Lung (tissue), 12 donors: ENCODE results near the gene ZNF768. TPM values are rescaled to one million over a fixed set of nuclear protein-coding genes. Genes with fewer than 3 reads are reported as not detected.

Source experiments
- ATAC-seq: fragments of 200-7000 bp; cut with Tn5 transposase; one replicate; pipeline ENCODE4 v1.9.1; 2020; ENCODE audit warnings: moderate number of reproducible peaks; ENCODE audit not compliant: insufficient read depth, low FRiP score
- DNase-seq, 3 donors: peaks; one replicate each; pipeline ENCODE4 v3.0.0-alpha.2; 2013 to 2017
- H3K27ac ChIP-seq, 2 donors: one replicate each; pipeline ENCODE4 v1.5.1; 2013; ENCODE audit warnings: mild to moderate bottlenecking in 2 of 2, moderate library complexity in 2 of 2, control low read depth in 1 of 2, inconsistent platforms in 1 of 2, low read depth in 1 of 2, low read length in 1 of 2
- H3K27me3 ChIP-seq, 3 donors: one replicate each; pipeline ENCODE4 v1.5.1; 2013; ENCODE audit warnings: low read length in 2 of 3; ENCODE audit not compliant: control insufficient read depth in 3 of 3, insufficient read depth in 3 of 3
- H3K36me3 ChIP-seq, 4 donors: one replicate each; pipeline ENCODE4 v1.5.1; 2013; ENCODE audit warnings: low read length in 4 of 4, mild to moderate bottlenecking in 1 of 4, moderate library complexity in 1 of 4; ENCODE audit not compliant: control insufficient read depth in 4 of 4, insufficient read depth in 4 of 4
- H3K4me1 ChIP-seq, 5 donors: one replicate each; pipeline ENCODE4 v1.5.1; 2013; ENCODE audit warnings: low read length in 5 of 5, mild to moderate bottlenecking in 2 of 5, moderate library complexity in 1 of 5; ENCODE audit not compliant: control insufficient read depth in 5 of 5, insufficient read depth in 5 of 5
- H3K4me3 ChIP-seq: one replicate; pipeline ENCODE4 v1.5.1; 2013; ENCODE audit warnings: mild to moderate bottlenecking, control low read depth, moderate library complexity
- H3K9ac ChIP-seq, 2 donors: one replicate each; pipeline ENCODE4 v1.5.1; 2013; ENCODE audit warnings: low read length in 2 of 2, control low read depth in 1 of 2; ENCODE audit not compliant: insufficient read depth in 1 of 2
- H3K9me3 ChIP-seq, 4 donors: one replicate each; pipeline ENCODE4 v1.5.1; 2013; ENCODE audit warnings: low read length in 3 of 4, mild to moderate bottlenecking in 1 of 4, moderate library complexity in 1 of 4; ENCODE audit not compliant: control insufficient read depth in 4 of 4, insufficient read depth in 3 of 4
- CTCF ChIP-seq: IDR thresholded peaks from 2 replicates; pipeline ENCODE4 v1.5.1; 2012; ENCODE audit warnings: mild to moderate bottlenecking; ENCODE audit errors: control extremely low read depth, extremely low read depth
- WGBS, 2 donors: extraction: QIAGEN DNeasy Blood & Tissue Kit; methylation state at CpG; one replicate each; pipeline ENCODE4 v1.1.7; 2013; 5-methylcytosine and 5-hydroxymethylcytosine counted together
- polyA plus RNA-seq, 2 donors: library from polyadenylated mRNA; stranded (reverse); fragments of 200-250 nt; gene quantifications; one replicate each; pipeline ENCODE4 v1.2.1, GENCODE V29; 2013
- total RNA-seq, 2 donors: library from RNA; depleted of rRNA in 1 of 2; stranded (reverse); fragments of >200 nt in 1 of 2; gene quantifications; one replicate each; pipeline ENCODE4 v1.2.1, GENCODE V29; 2014 to 2021
- donor health status: control.
- donor health status: control.
- donor health status: Bipolar disorder and iron deficiency.
- donor health status: healthy.
- donor health status: DM: yes; HTN: yes; CAD: no.

The ZNF768 gene
- total and polyA plus RNA-seq, 4 donors, result 17.9 to 45.1 (median 27.0) TPM

GRCh38 chr16:30551781-30552180 is 25.4 kb upstream of the ZNF768 start:
- DNase-seq (peak; percentile 54 to 76 (median 54)), ATAC-seq (peak; percentile 29)
- H3K36me3 ChIP-seq, result peaks cover 0 to 20% (median 4%) of the 10 kb centered on the region in 4 donors
- H3K4me1 ChIP-seq, result peaks cover 0 to 7% (median 4%) of the 10 kb centered on the region in 5 donors
- H3K9me3 ChIP-seq, result no peaks in the 10 kb centered on the region
- H3K9ac ChIP-seq, result no peak overlapping the region
- no peaks in the 10 kb centered on the region for H3K27me3 ChIP-seq
- H3K27ac ChIP-seq, result peak overlapping the region in 1 of 2 donors; percentile 30
- WGBS, 2 donors, result 45 to 55% methylated on average over 3 of the region's 3 CpGs
- no peak for TF ChIP-seq CTCF
- no peak overlapping the region for H3K4me3 ChIP-seq

- DNase-seq (no peak), ATAC-seq (no peak)
- TF ChIP-seq CTCF, result no peak
- Histone ChIP-seq H3K27me3 (no peaks in the 10 kb centered on the region), H3K9ac (no peak overlapping the region), H3K27ac (peak overlapping the region in 1 of 2 donors; percentile 88), H3K36me3 (no peaks in the 10 kb centered on the region), H3K4me1 (peaks cover 0 to 9% (median 4%) of the 10 kb centered on the region in 5 donors), H3K4me3 (no peak overlapping the region), H3K9me3 (no peaks in the 10 kb centered on the region)
- WGBS, 2 donors, result 81 to 84% methylated on average over 8 of the region's 8 CpGs
Observed at GRCh38 chr16:30548416-30549253, 22.3 kb upstream of the ZNF768 start.

- peaks cover 2 to 16% (median 3%) of the 10 kb centered on the region in 5 donors for H3K4me1 ChIP-seq
- 60 to 78% methylated on average over 8 of the region's 8 CpGs for WGBS, 2 donors
- no peak for DNase-seq
- no peak for ATAC-seq
- no peaks in the 10 kb centered on the region for H3K9me3 ChIP-seq
- no peaks in the 10 kb centered on the region for H3K36me3 ChIP-seq
- no peak for TF ChIP-seq CTCF
- no peak overlapping the region for H3K4me3 ChIP-seq
- H3K27ac ChIP-seq, result no peak overlapping the region
- no peaks in the 10 kb centered on the region for H3K27me3 ChIP-seq
- no peak overlapping the region for H3K9ac ChIP-seq
Observed at GRCh38 chr16:30546115-30546514, 19.7 kb upstream of the ZNF768 start.
